Lung (tissue), 12 donors: ENCODE results near the gene SCGB3A2. TPM values are rescaled to one million over a fixed set of nuclear protein-coding genes. Genes with fewer than 3 reads are reported as not detected.

ENCODE experiments used
- ATAC-seq: fragments of 200-7000 bp; cut with Tn5 transposase; one replicate; pipeline ENCODE4 v1.9.1; 2020; ENCODE audit warnings: moderate number of reproducible peaks; ENCODE audit not compliant: insufficient read depth, low FRiP score
- DNase-seq, 3 donors: peaks; one replicate each; pipeline ENCODE4 v3.0.0-alpha.2; 2013 to 2017
- H3K27ac ChIP-seq, 2 donors: one replicate each; pipeline ENCODE4 v1.5.1; 2013; ENCODE audit warnings: mild to moderate bottlenecking in 2 of 2, moderate library complexity in 2 of 2, control low read depth in 1 of 2, inconsistent platforms in 1 of 2, low read depth in 1 of 2, low read length in 1 of 2
- H3K27me3 ChIP-seq, 3 donors: one replicate each; pipeline ENCODE4 v1.5.1; 2013; ENCODE audit warnings: low read length in 2 of 3; ENCODE audit not compliant: control insufficient read depth in 3 of 3, insufficient read depth in 3 of 3
- H3K36me3 ChIP-seq, 4 donors: one replicate each; pipeline ENCODE4 v1.5.1; 2013; ENCODE audit warnings: low read length in 4 of 4, mild to moderate bottlenecking in 1 of 4, moderate library complexity in 1 of 4; ENCODE audit not compliant: control insufficient read depth in 4 of 4, insufficient read depth in 4 of 4
- H3K4me1 ChIP-seq, 5 donors: one replicate each; pipeline ENCODE4 v1.5.1; 2013; ENCODE audit warnings: low read length in 5 of 5, mild to moderate bottlenecking in 2 of 5, moderate library complexity in 1 of 5; ENCODE audit not compliant: control insufficient read depth in 5 of 5, insufficient read depth in 5 of 5
- H3K4me3 ChIP-seq: one replicate; pipeline ENCODE4 v1.5.1; 2013; ENCODE audit warnings: mild to moderate bottlenecking, control low read depth, moderate library complexity
- H3K9ac ChIP-seq, 2 donors: one replicate each; pipeline ENCODE4 v1.5.1; 2013; ENCODE audit warnings: low read length in 2 of 2, control low read depth in 1 of 2; ENCODE audit not compliant: insufficient read depth in 1 of 2
- H3K9me3 ChIP-seq, 4 donors: one replicate each; pipeline ENCODE4 v1.5.1; 2013; ENCODE audit warnings: low read length in 3 of 4, mild to moderate bottlenecking in 1 of 4, moderate library complexity in 1 of 4; ENCODE audit not compliant: control insufficient read depth in 4 of 4, insufficient read depth in 3 of 4
- WGBS, 2 donors: extraction: QIAGEN DNeasy Blood & Tissue Kit; methylation state at CpG; one replicate each; pipeline ENCODE4 v1.1.7; 2013; 5-methylcytosine and 5-hydroxymethylcytosine counted together
- polyA plus RNA-seq, 2 donors: library from polyadenylated mRNA; stranded (reverse); fragments of 200-250 nt; gene quantifications; one replicate each; pipeline ENCODE4 v1.2.1, GENCODE V29; 2013
- total RNA-seq, 2 donors: library from RNA; depleted of rRNA in 1 of 2; stranded (reverse); fragments of >200 nt in 1 of 2; gene quantifications; one replicate each; pipeline ENCODE4 v1.2.1, GENCODE V29; 2014 to 2021
- TF ChIP-seq, protein P1 (sequence below): IDR thresholded peaks from 2 replicates; pipeline ENCODE4 v1.5.1; 2012; ENCODE audit warnings: mild to moderate bottlenecking; ENCODE audit errors: control extremely low read depth, extremely low read depth
- donor health status: control.
- donor health status: control.
- donor health status: Bipolar disorder and iron deficiency.
- donor health status: healthy.
- donor health status: DM: yes; HTN: yes; CAD: no.

The SCGB3A2 gene
- total and polyA plus RNA-seq, 4 donors = 305 to 4,264 (median 1,823) TPM

DNA sequence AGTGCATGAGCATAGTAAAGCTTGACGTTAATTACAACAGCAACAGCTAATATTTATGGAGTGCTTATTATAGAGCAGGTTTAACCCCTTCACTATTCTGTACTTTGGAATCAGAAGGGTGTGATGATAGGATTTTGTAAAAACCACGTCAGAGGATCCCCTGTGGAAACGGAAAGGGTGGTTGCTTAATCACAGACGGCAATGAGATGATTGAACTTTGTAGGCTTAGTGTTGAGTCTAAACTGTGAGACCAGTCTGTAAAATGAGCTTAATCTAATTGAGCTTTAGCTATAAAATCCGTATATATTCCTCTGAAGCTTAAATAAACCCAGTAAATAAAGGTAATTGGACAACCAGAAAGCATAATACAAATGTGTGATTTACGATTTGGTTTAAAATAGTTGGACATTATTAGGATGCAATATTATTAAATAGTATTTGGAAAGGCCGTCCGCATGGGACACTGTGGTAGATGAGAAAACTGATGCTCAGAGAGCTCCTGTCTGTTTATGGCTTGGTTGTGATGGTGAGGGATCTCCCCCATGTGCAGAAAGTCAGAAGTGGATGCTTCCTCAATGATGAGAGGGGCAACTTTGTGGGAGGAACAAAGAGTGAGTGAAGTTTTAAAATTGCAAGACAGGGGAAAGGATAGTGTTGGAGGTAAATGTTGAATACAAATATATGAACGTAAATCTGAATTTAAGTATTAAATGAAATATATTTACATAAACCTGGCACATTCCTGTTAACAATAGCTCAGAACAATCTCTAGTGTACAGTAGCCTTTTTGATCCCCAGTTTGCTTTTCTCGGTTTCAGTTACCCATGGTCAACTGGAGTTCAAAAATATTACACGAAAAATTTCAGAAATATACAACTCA is 23.4 kb upstream of the SCGB3A2 start:
- no peak for DNase-seq
- Histone ChIP-seq H3K27ac (no peak overlapping the region), H3K4me1 (peaks cover 0 to under 1% (median 0%) of the 10 kb centered on the region in 5 donors), H3K9ac (no peak overlapping the region), H3K27me3 (no peaks in the 10 kb centered on the region), H3K4me3 (no peak overlapping the region), H3K36me3 (no peaks in the 10 kb centered on the region), H3K9me3 (peaks cover 0 to 1% (median 0%) of the 10 kb centered on the region in 4 donors)
- TF ChIP-seq, protein P1, sequence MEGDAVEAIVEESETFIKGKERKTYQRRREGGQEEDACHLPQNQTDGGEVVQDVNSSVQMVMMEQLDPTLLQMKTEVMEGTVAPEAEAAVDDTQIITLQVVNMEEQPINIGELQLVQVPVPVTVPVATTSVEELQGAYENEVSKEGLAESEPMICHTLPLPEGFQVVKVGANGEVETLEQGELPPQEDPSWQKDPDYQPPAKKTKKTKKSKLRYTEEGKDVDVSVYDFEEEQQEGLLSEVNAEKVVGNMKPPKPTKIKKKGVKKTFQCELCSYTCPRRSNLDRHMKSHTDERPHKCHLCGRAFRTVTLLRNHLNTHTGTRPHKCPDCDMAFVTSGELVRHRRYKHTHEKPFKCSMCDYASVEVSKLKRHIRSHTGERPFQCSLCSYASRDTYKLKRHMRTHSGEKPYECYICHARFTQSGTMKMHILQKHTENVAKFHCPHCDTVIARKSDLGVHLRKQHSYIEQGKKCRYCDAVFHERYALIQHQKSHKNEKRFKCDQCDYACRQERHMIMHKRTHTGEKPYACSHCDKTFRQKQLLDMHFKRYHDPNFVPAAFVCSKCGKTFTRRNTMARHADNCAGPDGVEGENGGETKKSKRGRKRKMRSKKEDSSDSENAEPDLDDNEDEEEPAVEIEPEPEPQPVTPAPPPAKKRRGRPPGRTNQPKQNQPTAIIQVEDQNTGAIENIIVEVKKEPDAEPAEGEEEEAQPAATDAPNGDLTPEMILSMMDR = no peak
- ATAC-seq = no peak
- WGBS, 2 donors = 70 to 76% methylated on average over 11 of the region's 11 CpGs

DNA sequence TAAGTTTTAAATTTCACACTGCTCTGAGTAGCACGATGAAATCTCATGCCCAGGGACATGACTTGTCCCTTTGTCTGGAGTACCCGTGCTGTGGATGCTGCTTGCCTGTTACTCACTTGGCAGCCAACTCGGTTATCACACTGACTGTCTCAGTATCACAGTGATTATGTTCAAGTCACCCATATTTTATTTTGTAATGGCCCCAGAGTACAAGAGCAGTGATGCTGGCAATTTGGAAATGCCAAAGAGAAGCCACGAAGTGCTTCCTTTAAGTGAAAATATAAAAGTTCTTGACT is 22.8 kb upstream of the SCGB3A2 start:
- DNase-seq (no peak), ATAC-seq (no peak)
- Histone ChIP-seq H3K36me3 (no peaks in the 10 kb centered on the region), H3K27me3 (no peaks in the 10 kb centered on the region), H3K9me3 (peaks cover 0 to 1% (median 0%) of the 10 kb centered on the region in 4 donors), H3K27ac (no peak overlapping the region), H3K4me3 (no peak overlapping the region), H3K9ac (no peak overlapping the region), H3K4me1 (peaks cover 0 to 5% (median 0%) of the 10 kb centered on the region in 5 donors)
- TF ChIP-seq, protein P1 = no peak
- WGBS, 2 donors = 49 to 55% methylated on average over 4 of the region's 4 CpGs

GRCh38 chr5:147856801-147857200 is 21.7 kb upstream of the SCGB3A2 start:
- TF ChIP-seq, protein P1 = no peak
- no peak for DNase-seq

More at GRCh38 chr5:147856801-147857200, 21.7 kb upstream of the SCGB3A2 start:
- Histone ChIP-seq H3K4me1 (peaks cover 0 to 5% (median 0%) of the 10 kb centered on the region in 5 donors), H3K36me3 (no peaks in the 10 kb centered on the region), H3K27me3 (no peaks in the 10 kb centered on the region), H3K27ac (no peak overlapping the region), H3K9me3 (no peaks in the 10 kb centered on the region), H3K9ac (no peak overlapping the region), H3K4me3 (no peak overlapping the region)
- ATAC-seq = no peak
